B cell (primary cell): ENCODE results near the gene S1PR1.

Experiments used
- CTCF ChIP-seq: fragments of 200-600 bp; IDR thresholded peaks from one replicate; pipeline ENCODE4 v1.8.0; 2022; ENCODE audit warnings: antibody characterized with exemption, mild to moderate bottlenecking
- EZH2 ChIP-seq: IDR thresholded peaks from 2 replicates; pipeline ENCODE4 v1.6.1; 2012; ENCODE audit warnings: borderline replicate concordance, low read depth, mild to moderate bottlenecking, moderate library complexity, low read length; ENCODE audit not compliant: insufficient read depth, poor library complexity, severe bottlenecking

- no peak for TF ChIP-seq CTCF
- no peak for TF ChIP-seq EZH2
These were observed 38.9 kb downstream of the S1PR1 start for GRCh38 chr1:101275672-101276071.
